ENCODE measurements around the gene TENM4.

DNA sequence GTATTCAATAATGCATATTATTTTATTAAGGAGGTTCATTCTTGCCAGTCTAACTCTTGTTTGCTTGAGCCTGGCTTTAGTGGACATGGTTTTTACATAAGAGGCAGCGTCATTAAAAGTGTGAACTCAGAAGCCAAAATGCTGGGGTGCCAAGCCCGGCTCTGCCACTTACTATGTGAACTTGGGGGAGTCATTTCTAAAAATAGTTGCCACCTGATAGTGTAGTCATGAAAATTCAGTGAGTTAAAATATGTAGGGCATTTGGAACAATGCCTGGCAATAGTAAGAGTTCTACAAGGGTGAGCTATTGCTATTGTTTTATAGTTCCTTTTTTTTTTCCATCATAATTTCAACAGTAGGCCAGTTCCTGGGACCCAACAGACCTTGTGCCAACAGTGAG, 49.9 kb downstream of the TENM4 start:
- TF ChIP-seq RAD21 (IDR thresholded peaks at IDR 0.05; ENCODE audit: low read depth) (no peak), CREB1 (IDR thresholded peaks at IDR 0.05; ENCODE audit: low read depth) (no peak), CEBPB (IDR thresholded peaks at IDR 0.05) (no peak), YY1 (IDR thresholded peaks at IDR 0.05; ENCODE audit: low read depth) (no peak), TAF1 (IDR thresholded peaks at IDR 0.05; ENCODE audit: low read depth) (no peak), EP300 (IDR thresholded peaks at IDR 0.05; ENCODE audit: borderline replicate concordance) (no peak), ZBTB7A (IDR thresholded peaks at IDR 0.05; ENCODE audit: low read depth) (no peak)
- TF ChIP-seq, protein P1, sequence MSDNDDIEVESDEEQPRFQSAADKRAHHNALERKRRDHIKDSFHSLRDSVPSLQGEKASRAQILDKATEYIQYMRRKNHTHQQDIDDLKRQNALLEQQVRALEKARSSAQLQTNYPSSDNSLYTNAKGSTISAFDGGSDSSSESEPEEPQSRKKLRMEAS (IDR thresholded peaks at IDR 0.05), result no peak

All from Ishikawa (cell line).